Heart left ventricle (tissue), 16 donors: ENCODE measurements around the gene PROSER2. TPM values are rescaled to one million over a fixed set of nuclear protein-coding genes. Genes with fewer than 3 reads are reported as not detected.

ENCODE experiments used
- ATAC-seq, 4 donors: fragments of 200-7000 bp; cut with Tn5 transposase; one replicate each; pipeline ENCODE4 v1.9.1; 2020 to 2022; ENCODE audit warnings: moderate library complexity in 4 of 4, mild to moderate bottlenecking in 3 of 4, moderate number of reproducible peaks in 1 of 4
- DNase-seq, 5 donors: peaks; one replicate each; pipeline ENCODE4 v3.0.0-alpha.2; 2020
- H3K27ac ChIP-seq, 12 donors: fragments of 200-600 bp; sonication (generic) in 4 of 12; one replicate each; pipeline versions ENCODE4 v1.5.0 to v1.8.0; 2016 to 2022; ENCODE audit warnings: mild to moderate bottlenecking in 2 of 12
- H3K27me3 ChIP-seq, 9 donors: fragments of 200-600 bp; sonication (generic) in 2 of 9; one replicate each; pipeline versions ENCODE4 v1.5.1 to v1.8.0; 2016 to 2022; ENCODE audit warnings: mild to moderate bottlenecking in 3 of 9
- H3K36me3 ChIP-seq, 9 donors: fragments of 200-600 bp; sonication (generic) in 2 of 9; one replicate each; pipeline versions ENCODE4 v1.5.0 to v1.8.0; 2018 to 2022; ENCODE audit warnings: mild to moderate bottlenecking in 2 of 9
- H3K4me1 ChIP-seq, 12 donors: fragments of 200-600 bp; sonication (generic) in 4 of 12; one replicate each; pipeline versions ENCODE4 v1.5.0 to v1.8.0; 2016 to 2022; ENCODE audit warnings: mild to moderate bottlenecking in 3 of 12
- H3K4me3 ChIP-seq, 12 donors: fragments of 200-600 bp; sonication (generic) in 4 of 12; one replicate each; pipeline versions ENCODE4 v1.5.0 to v1.8.0; 2017 to 2022; ENCODE audit warnings: mild to moderate bottlenecking in 9 of 12, moderate library complexity in 4 of 12
- H3K9me3 ChIP-seq, 12 donors: fragments of 200-600 bp; sonication (generic) in 4 of 12; one replicate each; pipeline versions ENCODE4 v1.5.0 to v1.8.0; 2016 to 2022; ENCODE audit warnings: mild to moderate bottlenecking in 1 of 12
- POLR2A ChIP-seq, 2 donors: fragments of 450-650 bp; IDR thresholded peaks; one replicate each; pipeline ENCODE4 v1.6.1; 2017; ENCODE audit warnings: antibody characterized with exemption in 2 of 2, mild to moderate bottlenecking in 2 of 2, moderate library complexity in 2 of 2
- WGBS, 4 donors: extraction: QIAGEN DNeasy Blood & Tissue Kit in 2 of 4; methylation state at CpG; one replicate each; pipeline versions ENCODE4 v1.1.5 to v1.1.7; 2013 to 2018; 5-methylcytosine and 5-hydroxymethylcytosine counted together
- intact Hi-C, 10 donors: fragments of 100-400 bp; cut with DNase I; formaldehyde crosslinking; loops; one replicate each; pipeline versions ENCODE4 v1.11.1 to v1.14.2; 2022
- polyA plus RNA-seq, 2 donors: library from polyadenylated mRNA; stranded (reverse); fragments of 200-250 nt; gene quantifications; one replicate each; pipeline ENCODE4 v1.2.3, GENCODE V29; 2013
- total RNA-seq, 9 donors: library from RNA; depleted of rRNA in 2 of 9; stranded (reverse); fragments of >200 nt in 2 of 9; fragmentation: NEBNext Ultra II Directional in 3 of 9; extraction: Animal tissue kit (Norgen Biotek cat#: 25700) in 3 of 9; gene quantifications; one replicate each; pipeline versions ENCODE4 v1.1.0 to v1.2.4, GENCODE V29; 2016 to 2023
- TF ChIP-seq, protein P1 (sequence below), 12 donors: fragments of 200-600 bp; sonication (generic) in 4 of 12; IDR thresholded peaks; one replicate each; pipeline versions ENCODE4 v1.5.0 to v1.8.0; 2018 to 2022; ENCODE audit warnings: antibody characterized with exemption in 12 of 12, mild to moderate bottlenecking in 5 of 12
- donor health status: ischemic (EF 13 %, LVEDD 7.1; RV severe dilation, severe dysfunction).
- donor health status: healthy with polysubstance abuse.
- donor health status: DM: no; HTN: yes; CAD: no.
- donor health status: DM: no; HTN: no; CAD: no.
- donor health status: ischemic (EF 25% LVEDD 6.9; RV normal size, moderate dysfunction).
- donor health status: ischemic (EF 25% LVEDD 5.7; RV mildly dilated, moderate dysfunction).
- donor health status: healthy.
- donor health status: DM: yes; HTN: yes; CAD: no.
- donor health status: ischemic (EF 35%, LVEDD 5.7; RV mildly dilated, moderate dysfunction).
- donor health status: nonischemic (EF 11% LVEDD 7.7; RV severe dilation, severe dysfunction).
- donor health status: DM: yes; HTN: yes; CAD: no.
- donor health status: PGD.
- donor health status: ischemic (EF 29% LVEDD 5.4; RV normal size, mild dysfunction).
- donor health status: nonischemic (EF 23%, LVEDD 6.1; RV moderate dilation, normal function).

The PROSER2 gene
- total and polyA plus RNA-seq, 11 donors: 0.38 to 3.3 (median 0.83) TPM

DNA sequence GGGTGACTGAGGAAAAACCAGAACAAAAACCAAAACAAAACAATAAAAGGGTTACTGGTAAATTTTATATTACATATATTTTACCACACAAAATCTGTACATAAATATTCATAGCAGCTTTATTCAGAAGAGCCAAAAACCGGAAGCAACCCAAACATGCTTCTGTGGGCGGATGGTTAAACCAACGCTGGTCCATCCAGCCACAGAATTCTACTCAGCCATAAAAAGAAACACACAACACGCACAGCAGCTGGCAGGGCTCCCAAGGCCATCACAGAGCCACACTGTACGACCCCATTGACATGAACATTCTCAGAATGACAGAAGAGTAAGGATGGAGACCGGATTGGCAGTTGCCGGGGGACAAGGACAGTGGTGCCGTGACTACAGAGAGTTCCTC lies 83.6 kb downstream of the PROSER2 start:
- Histone ChIP-seq H3K27me3 (no peaks in the 10 kb centered on the region), H3K9me3 (no peaks in the 10 kb centered on the region), H3K4me1 (peaks cover 0 to 2% (median 0%) of the 10 kb centered on the region in 12 donors), H3K27ac (no peak overlapping the region), H3K36me3 (no peaks in the 10 kb centered on the region), H3K4me3 (no peak overlapping the region)
- intact Hi-C loops: no loop called here
- DNase-seq (no peak), ATAC-seq (no peak)
- TF ChIP-seq POLR2A (IDR thresholded peaks at IDR 0.05): no peak
- TF ChIP-seq, protein P1, sequence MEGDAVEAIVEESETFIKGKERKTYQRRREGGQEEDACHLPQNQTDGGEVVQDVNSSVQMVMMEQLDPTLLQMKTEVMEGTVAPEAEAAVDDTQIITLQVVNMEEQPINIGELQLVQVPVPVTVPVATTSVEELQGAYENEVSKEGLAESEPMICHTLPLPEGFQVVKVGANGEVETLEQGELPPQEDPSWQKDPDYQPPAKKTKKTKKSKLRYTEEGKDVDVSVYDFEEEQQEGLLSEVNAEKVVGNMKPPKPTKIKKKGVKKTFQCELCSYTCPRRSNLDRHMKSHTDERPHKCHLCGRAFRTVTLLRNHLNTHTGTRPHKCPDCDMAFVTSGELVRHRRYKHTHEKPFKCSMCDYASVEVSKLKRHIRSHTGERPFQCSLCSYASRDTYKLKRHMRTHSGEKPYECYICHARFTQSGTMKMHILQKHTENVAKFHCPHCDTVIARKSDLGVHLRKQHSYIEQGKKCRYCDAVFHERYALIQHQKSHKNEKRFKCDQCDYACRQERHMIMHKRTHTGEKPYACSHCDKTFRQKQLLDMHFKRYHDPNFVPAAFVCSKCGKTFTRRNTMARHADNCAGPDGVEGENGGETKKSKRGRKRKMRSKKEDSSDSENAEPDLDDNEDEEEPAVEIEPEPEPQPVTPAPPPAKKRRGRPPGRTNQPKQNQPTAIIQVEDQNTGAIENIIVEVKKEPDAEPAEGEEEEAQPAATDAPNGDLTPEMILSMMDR (IDR thresholded peaks at IDR 0.05): no peak
- 62 to 69% (median 67%) methylated on average over 8 of the region's 8 CpGs for WGBS, 4 donors

GRCh38 chr10:11907914-11908313 lies 84.8 kb downstream of the PROSER2 start:
- Histone ChIP-seq H3K4me1 (no peaks in the 10 kb centered on the region), H3K27ac (no peak overlapping the region), H3K36me3 (no peaks in the 10 kb centered on the region), H3K27me3 (no peaks in the 10 kb centered on the region), H3K4me3 (no peak overlapping the region), H3K9me3 (no peaks in the 10 kb centered on the region)
- ATAC-seq (peak in 1 of 4 donors; percentile 16), DNase-seq (peak in 1 of 5 donors; percentile 46)
- WGBS, 4 donors: 88 to 95% (median 93%) methylated on average over 12 to 18 of the region's 18 CpGs
- intact Hi-C loops: no loop called here
- TF ChIP-seq, protein P1 (IDR thresholded peaks at IDR 0.05): no peak
- TF ChIP-seq POLR2A (IDR thresholded peaks at IDR 0.05): no peak

DNA sequence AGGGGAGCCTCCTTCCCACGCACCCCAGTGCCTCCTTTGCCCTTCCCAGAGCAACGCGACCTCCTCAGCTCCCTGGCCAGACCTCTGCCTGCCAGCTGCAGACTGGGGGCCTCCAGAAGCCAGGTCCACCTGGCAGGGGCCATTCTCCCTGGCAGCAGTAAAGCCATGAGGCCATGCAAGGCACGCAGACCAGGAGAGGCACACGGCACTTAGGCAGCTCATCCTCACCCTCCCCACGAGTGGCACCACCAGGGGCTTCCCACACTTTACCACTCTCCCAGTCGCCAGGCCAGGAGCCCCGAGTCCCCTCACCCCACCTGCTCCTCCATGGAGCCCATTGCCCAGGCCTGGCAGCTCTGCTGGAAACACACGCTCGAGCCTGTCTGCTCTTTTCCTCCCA lies 85.4 kb downstream of the PROSER2 start:
- Histone ChIP-seq H3K27me3 (no peaks in the 10 kb centered on the region), H3K4me3 (no peak overlapping the region), H3K36me3 (no peaks in the 10 kb centered on the region), H3K4me1 (no peaks in the 10 kb centered on the region), H3K9me3 (no peaks in the 10 kb centered on the region), H3K27ac (no peak overlapping the region)
- TF ChIP-seq, protein P1 (IDR thresholded peaks at IDR 0.05): no peak
- no peak for TF ChIP-seq POLR2A (IDR thresholded peaks at IDR 0.05)
- 88 to 93% (median 91%) methylated on average over 10 of the region's 10 CpGs for WGBS, 4 donors
- intact Hi-C loops: no loop called here
- ATAC-seq: peak in 1 of 4 donors; percentile 9
- DNase-seq: peak in 1 of 5 donors; percentile 42

DNA sequence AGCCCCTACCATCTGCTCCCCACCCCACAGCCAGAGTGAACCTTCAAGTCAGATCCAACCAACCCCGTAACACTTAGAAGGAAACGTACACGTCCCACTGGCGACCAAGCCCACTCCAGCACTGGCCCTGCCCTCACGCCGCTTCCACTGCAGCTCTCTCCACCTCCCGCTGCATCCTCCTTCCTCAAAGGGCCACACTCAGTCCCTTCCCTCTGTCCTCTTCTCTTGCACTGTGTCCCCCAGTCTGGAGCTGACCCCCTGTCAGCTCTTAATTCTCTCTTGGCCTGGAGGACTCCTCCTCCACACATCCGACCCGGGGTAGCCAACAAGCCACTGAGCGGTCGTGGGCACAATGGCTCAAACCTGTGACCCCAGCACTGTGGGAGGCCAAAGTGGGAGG lies 85.8 kb downstream of the PROSER2 start:
- Histone ChIP-seq H3K27ac (no peak overlapping the region), H3K27me3 (no peaks in the 10 kb centered on the region), H3K4me3 (no peak overlapping the region), H3K4me1 (no peaks in the 10 kb centered on the region), H3K36me3 (no peaks in the 10 kb centered on the region), H3K9me3 (no peaks in the 10 kb centered on the region)
- TF ChIP-seq, protein P1 (IDR thresholded peaks at IDR 0.05): no peak
- TF ChIP-seq POLR2A (IDR thresholded peaks at IDR 0.05): no peak
- intact Hi-C loops: no loop called here
- 90 to 95% (median 94%) methylated on average over 11 of the region's 11 CpGs for WGBS, 4 donors
- ATAC-seq: no peak
- DNase-seq: peak in 1 of 5 donors; percentile 35
